Measurements from ENCODE around the gene TNFRSF19.

The TNFRSF19 gene

GRCh38 chr13:23658929-23659541 is 88.8 kb downstream of the TNFRSF19 start:
- Histone ChIP-seq H3K4me1 (ENCODE audit: control insufficient read depth, insufficient read depth, low read length) (peaks cover 15% of the 10 kb centered on the region), H3K27ac (ENCODE audit: low read depth, low read length) (no peak overlapping the region), H3K36me3 (ENCODE audit: control insufficient read depth, insufficient read depth, low read length) (no peaks in the 10 kb centered on the region), H3K4me3 (ENCODE audit: low read depth, low read length) (no peak overlapping the region), H3K9me3 (ENCODE audit: control insufficient read depth, insufficient read depth, low read length) (no peaks in the 10 kb centered on the region), H3K9ac (ENCODE audit: low read depth, low read length) (no peak overlapping the region), H3K27me3 (ENCODE audit: control insufficient read depth, insufficient read depth, low read length) (no peaks in the 10 kb centered on the region)

DNA sequence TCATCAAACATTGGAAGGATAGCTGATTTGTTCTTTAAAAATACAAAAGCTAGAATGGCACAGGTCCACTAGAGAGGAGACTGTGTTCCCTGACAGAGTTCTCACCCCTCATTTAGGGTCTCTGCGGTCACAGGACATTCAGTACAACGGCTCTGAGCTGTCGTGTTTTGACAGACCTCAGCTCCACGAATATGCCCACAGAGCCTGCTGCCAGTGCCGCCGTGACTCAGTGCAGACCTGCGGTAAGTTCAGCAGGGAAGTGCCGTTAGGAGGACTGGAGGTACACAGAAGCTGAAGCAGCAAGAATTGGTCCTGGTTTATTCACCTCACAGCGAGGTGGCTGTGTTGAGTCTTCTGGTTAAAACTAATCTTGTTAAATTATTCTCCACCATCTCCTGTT is 90.0 kb downstream of the TNFRSF19 start:
- Histone ChIP-seq H3K9me3 (ENCODE audit: control insufficient read depth, insufficient read depth, low read length) (no peaks in the 10 kb centered on the region), H3K36me3 (ENCODE audit: control insufficient read depth, insufficient read depth, low read length) (no peaks in the 10 kb centered on the region), H3K27ac (ENCODE audit: low read depth, low read length) (no peak overlapping the region), H3K4me1 (ENCODE audit: control insufficient read depth, insufficient read depth, low read length) (peaks cover 13% of the 10 kb centered on the region), H3K9ac (ENCODE audit: low read depth, low read length) (no peak overlapping the region), H3K27me3 (ENCODE audit: control insufficient read depth, insufficient read depth, low read length) (no peaks in the 10 kb centered on the region), H3K4me3 (ENCODE audit: low read depth, low read length) (no peak overlapping the region)

DNA sequence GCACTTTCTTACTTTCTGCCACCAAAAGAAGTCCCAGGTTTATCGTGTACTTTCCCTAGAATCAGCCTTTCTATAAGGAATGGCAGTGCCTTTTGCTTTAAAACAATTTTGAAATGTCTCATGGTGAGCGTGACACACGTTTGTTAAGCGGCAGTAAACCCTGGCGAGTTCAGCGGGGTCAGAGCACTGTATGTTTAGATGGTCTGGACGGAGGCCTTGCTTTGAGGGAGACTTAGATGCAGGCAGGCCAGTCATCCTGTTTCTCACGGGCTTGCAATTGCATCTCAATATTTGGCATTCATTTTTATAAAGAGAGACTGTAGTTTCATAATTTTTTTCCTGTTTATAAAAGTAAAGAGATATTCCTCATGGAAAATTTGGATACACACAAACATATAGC is 96.4 kb downstream of the TNFRSF19 start:
- H3K27ac ChIP-seq (ENCODE audit: low read depth, low read length), result no peak overlapping the region
- H3K27me3 ChIP-seq (ENCODE audit: control insufficient read depth, insufficient read depth, low read length), result no peaks in the 10 kb centered on the region
- no peaks in the 10 kb centered on the region for H3K9me3 ChIP-seq (ENCODE audit: control insufficient read depth, insufficient read depth, low read length)
- H3K4me3 ChIP-seq (ENCODE audit: low read depth, low read length), result no peak overlapping the region
- H3K9ac ChIP-seq (ENCODE audit: low read depth, low read length), result no peak overlapping the region
- H3K36me3 ChIP-seq (ENCODE audit: control insufficient read depth, insufficient read depth, low read length), result no peaks in the 10 kb centered on the region
- peaks cover 4% of the 10 kb centered on the region; the same call in 1 of the 2 replicates for H3K4me1 ChIP-seq (ENCODE audit: control insufficient read depth, insufficient read depth, low read length)

DNA sequence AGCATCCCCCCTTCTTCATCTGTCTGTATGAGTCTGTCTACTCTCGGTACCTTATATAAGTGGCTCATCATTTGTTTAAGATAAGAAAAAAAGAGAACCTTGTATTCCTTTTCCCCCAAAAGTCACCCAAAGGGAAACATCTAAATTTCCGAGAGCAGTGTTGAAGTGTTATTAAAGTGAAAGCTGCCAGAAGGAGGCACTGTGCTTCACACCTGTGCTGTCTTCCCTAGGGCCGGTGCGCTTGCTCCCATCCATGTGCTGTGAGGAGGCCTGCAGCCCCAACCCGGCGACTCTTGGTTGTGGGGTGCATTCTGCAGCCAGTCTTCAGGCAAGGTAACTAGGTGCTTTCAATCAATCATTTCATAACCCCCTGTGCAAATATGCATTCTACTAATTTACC is 97.5 kb downstream of the TNFRSF19 start:
- no peak overlapping the region for H3K4me3 ChIP-seq (ENCODE audit: low read depth, low read length)

GRCh38 chr13:23668562-23668961 is 98.3 kb downstream of the TNFRSF19 start:
- H3K4me3 ChIP-seq (ENCODE audit: low read depth, low read length), result no peak overlapping the region
- no peaks in the 10 kb centered on the region for H3K36me3 ChIP-seq (ENCODE audit: control insufficient read depth, insufficient read depth, low read length)
- H3K27ac ChIP-seq (ENCODE audit: low read depth, low read length), result no peak overlapping the region

More for the DNA sequence above, 97.5 kb downstream of the TNFRSF19 start:
- peaks cover 4% of the 10 kb centered on the region for H3K4me1 ChIP-seq (ENCODE audit: control insufficient read depth, insufficient read depth, low read length)
- no peak overlapping the region for H3K27ac ChIP-seq (ENCODE audit: low read depth, low read length)
- no peaks in the 10 kb centered on the region for H3K9me3 ChIP-seq (ENCODE audit: control insufficient read depth, insufficient read depth, low read length)
- no peak overlapping the region for H3K9ac ChIP-seq (ENCODE audit: low read depth, low read length)
- no peaks in the 10 kb centered on the region for H3K36me3 ChIP-seq (ENCODE audit: control insufficient read depth, insufficient read depth, low read length)
- no peaks in the 10 kb centered on the region for H3K27me3 ChIP-seq (ENCODE audit: control insufficient read depth, insufficient read depth, low read length)

GRCh38 chr13:23670793-23671192 is 100.6 kb downstream of the TNFRSF19 start:
- Histone ChIP-seq H3K9ac (ENCODE audit: low read depth, low read length) (no peak overlapping the region), H3K36me3 (ENCODE audit: control insufficient read depth, insufficient read depth, low read length) (no peaks in the 10 kb centered on the region), H3K9me3 (ENCODE audit: control insufficient read depth, insufficient read depth, low read length) (no peaks in the 10 kb centered on the region), H3K27ac (ENCODE audit: low read depth, low read length) (no peak overlapping the region), H3K4me3 (ENCODE audit: low read depth, low read length) (no peak overlapping the region), H3K27me3 (ENCODE audit: control insufficient read depth, insufficient read depth, low read length) (no peaks in the 10 kb centered on the region), H3K4me1 (ENCODE audit: control insufficient read depth, insufficient read depth, low read length) (peaks cover 18% of the 10 kb centered on the region)

More at GRCh38 chr13:23668562-23668961, 98.3 kb downstream of the TNFRSF19 start:
- Histone ChIP-seq H3K9ac (ENCODE audit: low read depth, low read length) (no peak overlapping the region), H3K9me3 (ENCODE audit: control insufficient read depth, insufficient read depth, low read length) (no peaks in the 10 kb centered on the region), H3K4me1 (ENCODE audit: control insufficient read depth, insufficient read depth, low read length) (peaks cover 10% of the 10 kb centered on the region), H3K27me3 (ENCODE audit: control insufficient read depth, insufficient read depth, low read length) (no peaks in the 10 kb centered on the region)

DNA sequence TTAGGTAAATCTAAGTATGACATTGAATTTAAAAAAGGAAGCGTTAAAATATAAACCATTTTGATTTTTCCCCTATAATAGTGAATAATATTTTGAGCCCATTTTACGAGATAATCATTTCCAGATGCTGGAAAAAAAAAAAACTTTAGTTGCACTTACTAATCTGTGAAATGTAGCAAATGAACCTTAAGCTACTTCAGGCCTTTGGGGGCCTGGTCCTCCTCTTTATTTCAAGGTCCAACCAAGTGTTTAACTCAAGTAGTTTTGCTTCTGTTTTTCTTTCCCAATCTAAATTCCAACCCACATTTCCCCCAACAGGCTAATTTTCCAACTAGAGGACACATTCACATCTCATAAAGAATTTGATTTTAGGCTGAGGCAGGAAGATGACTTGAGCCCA is 101.2 kb downstream of the TNFRSF19 start:
- H3K27ac ChIP-seq (ENCODE audit: low read depth, low read length), result no peak overlapping the region
- no peaks in the 10 kb centered on the region for H3K27me3 ChIP-seq (ENCODE audit: control insufficient read depth, insufficient read depth, low read length)
- peaks cover 18% of the 10 kb centered on the region for H3K4me1 ChIP-seq (ENCODE audit: control insufficient read depth, insufficient read depth, low read length)
- no peaks in the 10 kb centered on the region for H3K36me3 ChIP-seq (ENCODE audit: control insufficient read depth, insufficient read depth, low read length)
- H3K9me3 ChIP-seq (ENCODE audit: control insufficient read depth, insufficient read depth, low read length), result no peaks in the 10 kb centered on the region
- H3K9ac ChIP-seq (ENCODE audit: low read depth, low read length), result no peak overlapping the region
- H3K4me3 ChIP-seq (ENCODE audit: low read depth, low read length), result no peak overlapping the region

- H3K9me3 ChIP-seq (ENCODE audit: control insufficient read depth, insufficient read depth, low read length), result no peaks in the 10 kb centered on the region
- no peaks in the 10 kb centered on the region for H3K27me3 ChIP-seq (ENCODE audit: control insufficient read depth, insufficient read depth, low read length)
- H3K4me3 ChIP-seq (ENCODE audit: low read depth, low read length), result no peak overlapping the region
- H3K4me1 ChIP-seq (ENCODE audit: control insufficient read depth, insufficient read depth, low read length), result peaks cover 18% of the 10 kb centered on the region
- H3K36me3 ChIP-seq (ENCODE audit: control insufficient read depth, insufficient read depth, low read length), result no peaks in the 10 kb centered on the region
- H3K9ac ChIP-seq (ENCODE audit: low read depth, low read length), result no peak overlapping the region
- no peak overlapping the region for H3K27ac ChIP-seq (ENCODE audit: low read depth, low read length)
Observed at GRCh38 chr13:23671897-23672296, 101.7 kb downstream of the TNFRSF19 start.

GRCh38 chr13:23672616-23673015 is 102.4 kb downstream of the TNFRSF19 start:
- H3K4me1 ChIP-seq (ENCODE audit: control insufficient read depth, insufficient read depth, low read length), result peaks cover 18% of the 10 kb centered on the region
- H3K36me3 ChIP-seq (ENCODE audit: control insufficient read depth, insufficient read depth, low read length), result no peaks in the 10 kb centered on the region
- H3K9me3 ChIP-seq (ENCODE audit: control insufficient read depth, insufficient read depth, low read length), result peaks cover under 1% of the 10 kb centered on the region; the same call in 1 of the 2 replicates
- H3K27ac ChIP-seq (ENCODE audit: low read depth, low read length), result no peak overlapping the region
- H3K4me3 ChIP-seq (ENCODE audit: low read depth, low read length), result no peak overlapping the region
- no peak overlapping the region for H3K9ac ChIP-seq (ENCODE audit: low read depth, low read length)
- no peaks in the 10 kb centered on the region for H3K27me3 ChIP-seq (ENCODE audit: control insufficient read depth, insufficient read depth, low read length)

DNA sequence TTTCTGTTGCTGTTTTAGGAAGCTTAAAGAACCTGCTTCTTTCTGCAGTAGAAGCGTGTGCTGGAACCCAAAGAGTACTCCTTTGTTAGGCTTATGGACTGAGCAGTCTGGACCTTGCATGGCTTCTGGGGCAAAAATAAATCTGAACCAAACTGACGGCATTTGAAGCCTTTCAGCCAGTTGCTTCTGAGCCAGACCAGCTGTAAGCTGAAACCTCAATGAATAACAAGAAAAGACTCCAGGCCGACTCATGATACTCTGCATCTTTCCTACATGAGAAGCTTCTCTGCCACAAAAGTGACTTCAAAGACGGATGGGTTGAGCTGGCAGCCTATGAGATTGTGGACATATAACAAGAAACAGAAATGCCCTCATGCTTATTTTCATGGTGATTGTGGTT is 103.1 kb downstream of the TNFRSF19 start:
- no peak overlapping the region for H3K9ac ChIP-seq (ENCODE audit: low read depth, low read length)
- H3K36me3 ChIP-seq (ENCODE audit: control insufficient read depth, insufficient read depth, low read length), result no peaks in the 10 kb centered on the region
- no peaks in the 10 kb centered on the region for H3K27me3 ChIP-seq (ENCODE audit: control insufficient read depth, insufficient read depth, low read length)
- H3K9me3 ChIP-seq (ENCODE audit: control insufficient read depth, insufficient read depth, low read length), result peaks cover 7% of the 10 kb centered on the region
- no peak overlapping the region for H3K27ac ChIP-seq (ENCODE audit: low read depth, low read length)
- H3K4me1 ChIP-seq (ENCODE audit: control insufficient read depth, insufficient read depth, low read length), result peaks cover 18% of the 10 kb centered on the region
- H3K4me3 ChIP-seq (ENCODE audit: low read depth, low read length), result no peak overlapping the region

DNA sequence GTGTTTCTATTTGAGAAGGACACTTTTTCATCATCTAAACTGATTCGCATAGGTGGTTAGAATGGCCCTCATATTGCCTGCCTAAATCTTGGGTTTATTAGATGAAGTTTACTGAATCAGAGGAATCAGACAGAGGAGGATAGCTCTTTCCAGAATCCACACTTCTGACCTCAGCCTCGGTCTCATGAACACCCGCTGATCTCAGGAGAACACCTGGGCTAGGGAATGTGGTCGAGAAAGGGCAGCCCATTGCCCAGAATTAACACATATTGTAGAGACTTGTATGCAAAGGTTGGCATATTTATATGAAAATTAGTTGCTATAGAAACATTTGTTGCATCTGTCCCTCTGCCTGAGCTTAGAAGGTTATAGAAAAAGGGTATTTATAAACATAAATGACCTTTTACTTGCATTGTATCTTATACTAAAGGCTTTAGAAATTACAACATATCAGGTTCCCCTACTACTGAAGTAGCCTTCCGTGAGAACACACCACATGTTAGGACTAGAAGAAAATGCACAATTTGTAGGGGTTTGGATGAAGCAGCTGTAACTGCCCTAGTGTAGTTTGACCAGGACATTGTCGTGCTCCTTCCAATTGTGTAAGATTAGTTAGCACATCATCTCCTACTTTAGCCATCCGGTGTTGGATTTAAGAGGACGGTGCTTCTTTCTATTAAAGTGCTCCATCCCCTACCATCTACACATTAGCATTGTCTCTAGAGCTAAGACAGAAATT is 103.8 kb downstream of the TNFRSF19 start:
- Histone ChIP-seq H3K4me1 (ENCODE audit: control insufficient read depth, insufficient read depth, low read length) (peaks cover 18% of the 10 kb centered on the region), H3K9ac (ENCODE audit: low read depth, low read length) (no peak overlapping the region)

More for the DNA sequence above, 103.8 kb downstream of the TNFRSF19 start:
- Histone ChIP-seq H3K36me3 (ENCODE audit: control insufficient read depth, insufficient read depth, low read length) (no peaks in the 10 kb centered on the region), H3K27me3 (ENCODE audit: control insufficient read depth, insufficient read depth, low read length) (no peaks in the 10 kb centered on the region), H3K27ac (ENCODE audit: low read depth, low read length) (no peak overlapping the region), H3K4me3 (ENCODE audit: low read depth, low read length) (no peak overlapping the region; the same call in 1 of the 2 replicates), H3K9me3 (ENCODE audit: control insufficient read depth, insufficient read depth, low read length) (peaks cover 12% of the 10 kb centered on the region)
